Stimulated activated CD4-positive, alpha-beta T cell treated with anti-CD3 and anti-CD28 coated beads, TNF-alpha, amount 100 ng/mL, for 4 hours (primary cell): Measurements from ENCODE around the gene NRF1.

Experiments
- DNase-seq, 3 experiments: peaks; one replicate each; pipeline ENCODE4 v3.0.0-alpha.2; 2020; ENCODE audit warnings: low read depth in 3 of 3

The NRF1 gene

GRCh38 chr7:129801882-129802281 lies 190.4 kb downstream of the NRF1 start:
- no peak for DNase-seq

GRCh38 chr7:129803546-129804081 lies 192.1 kb downstream of the NRF1 start:
- no peak for DNase-seq

- no peak for DNase-seq
Observed at GRCh38 chr7:129804111-129804889, 192.8 kb downstream of the NRF1 start.

GRCh38 chr7:129804890-129805719 lies 193.6 kb downstream of the NRF1 start:
- DNase-seq: no peak
